HK-2 (cell line): Measurements from ENCODE around the gene SNX20.

Experiments
- DNase-seq: peaks from one replicate; pipeline ENCODE4 v3.0.0-alpha.2; 2018; ENCODE audit not compliant: unreplicated experiment

Gene SNX20

GRCh38 chr16:50681021-50681885, at the start of gene SNX20:
Gene SNX20, minus strand, starts transcription at chr16:50681312. Its CDS starts 3,786 bp downstream, at chr16:50677526.
- no peak for DNase-seq

GRCh38 chr16:50724306-50724705, 43.2 kb upstream of the SNX20 start:
- DNase-seq: no peak

GRCh38 chr16:50722960-50723359, 41.8 kb upstream of the SNX20 start:
- no peak for DNase-seq

- no peak for DNase-seq
Observed at GRCh38 chr16:50722405-50722737, 41.3 kb upstream of the SNX20 start.

- no peak for DNase-seq
Observed at GRCh38 chr16:50721549-50722404, 40.7 kb upstream of the SNX20 start.

GRCh38 chr16:50719401-50720337, 38.6 kb upstream of the SNX20 start:
- no peak for DNase-seq

- DNase-seq: no peak
Observed at GRCh38 chr16:50718761-50719400, 37.8 kb upstream of the SNX20 start.

GRCh38 chr16:50718061-50718760, 37.1 kb upstream of the SNX20 start:
- DNase-seq: no peak

- DNase-seq: no peak
Observed at GRCh38 chr16:50717494-50717893, 36.4 kb upstream of the SNX20 start.

- no peak for DNase-seq
Observed at GRCh38 chr16:50717091-50717490, 36.0 kb upstream of the SNX20 start.

GRCh38 chr16:50712956-50713355, 31.8 kb upstream of the SNX20 start:
- DNase-seq: no peak

- DNase-seq: no peak
Observed at GRCh38 chr16:50712560-50712898, 31.4 kb upstream of the SNX20 start.

- DNase-seq: no peak
Observed at GRCh38 chr16:50711862-50712559, 30.9 kb upstream of the SNX20 start.

GRCh38 chr16:50711040-50711439, 29.9 kb upstream of the SNX20 start:
- no peak for DNase-seq

GRCh38 chr16:50709980-50710379, 28.9 kb upstream of the SNX20 start:
- DNase-seq: no peak

- DNase-seq: no peak
Observed at GRCh38 chr16:50709061-50709684, 28.1 kb upstream of the SNX20 start.

GRCh38 chr16:50708373-50709060, 27.4 kb upstream of the SNX20 start:
- no peak for DNase-seq

GRCh38 chr16:50706250-50706649, 25.1 kb upstream of the SNX20 start:
- no peak for DNase-seq
